Coronary artery (tissue), 2 donors: Measurements from ENCODE around the gene DOCK10.

Experiments used
- DNase-seq: peaks from one replicate; pipeline ENCODE4 v3.0.0-alpha.2; 2017; ENCODE audit warnings: low spot score
- H3K27ac ChIP-seq, 2 donors: fragments of 200-600 bp; sonication (generic); one replicate each; pipeline ENCODE4 v1.5.1; 2016 to 2019
- H3K4me3 ChIP-seq: fragments of 200-600 bp; sonication (generic); 2 replicates; pipeline ENCODE4 v1.5.1; 2016; ENCODE audit warnings: mild to moderate bottlenecking, moderate library complexity
- TF ChIP-seq, protein P1 (sequence below): fragments of 200-600 bp; sonication (generic); IDR thresholded peaks from one replicate; pipeline ENCODE4 v1.5.1; 2019; ENCODE audit warnings: antibody characterized with exemption

DOCK10 gene

GRCh38 chr2:224734949-224735348 lies 307.3 kb downstream of the DOCK10 start:
- H3K4me3 ChIP-seq, result no peak overlapping the region
- TF ChIP-seq, protein P1, sequence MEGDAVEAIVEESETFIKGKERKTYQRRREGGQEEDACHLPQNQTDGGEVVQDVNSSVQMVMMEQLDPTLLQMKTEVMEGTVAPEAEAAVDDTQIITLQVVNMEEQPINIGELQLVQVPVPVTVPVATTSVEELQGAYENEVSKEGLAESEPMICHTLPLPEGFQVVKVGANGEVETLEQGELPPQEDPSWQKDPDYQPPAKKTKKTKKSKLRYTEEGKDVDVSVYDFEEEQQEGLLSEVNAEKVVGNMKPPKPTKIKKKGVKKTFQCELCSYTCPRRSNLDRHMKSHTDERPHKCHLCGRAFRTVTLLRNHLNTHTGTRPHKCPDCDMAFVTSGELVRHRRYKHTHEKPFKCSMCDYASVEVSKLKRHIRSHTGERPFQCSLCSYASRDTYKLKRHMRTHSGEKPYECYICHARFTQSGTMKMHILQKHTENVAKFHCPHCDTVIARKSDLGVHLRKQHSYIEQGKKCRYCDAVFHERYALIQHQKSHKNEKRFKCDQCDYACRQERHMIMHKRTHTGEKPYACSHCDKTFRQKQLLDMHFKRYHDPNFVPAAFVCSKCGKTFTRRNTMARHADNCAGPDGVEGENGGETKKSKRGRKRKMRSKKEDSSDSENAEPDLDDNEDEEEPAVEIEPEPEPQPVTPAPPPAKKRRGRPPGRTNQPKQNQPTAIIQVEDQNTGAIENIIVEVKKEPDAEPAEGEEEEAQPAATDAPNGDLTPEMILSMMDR, result no peak
- no peak overlapping the region for H3K27ac ChIP-seq
- DNase-seq, result no peak

DNA sequence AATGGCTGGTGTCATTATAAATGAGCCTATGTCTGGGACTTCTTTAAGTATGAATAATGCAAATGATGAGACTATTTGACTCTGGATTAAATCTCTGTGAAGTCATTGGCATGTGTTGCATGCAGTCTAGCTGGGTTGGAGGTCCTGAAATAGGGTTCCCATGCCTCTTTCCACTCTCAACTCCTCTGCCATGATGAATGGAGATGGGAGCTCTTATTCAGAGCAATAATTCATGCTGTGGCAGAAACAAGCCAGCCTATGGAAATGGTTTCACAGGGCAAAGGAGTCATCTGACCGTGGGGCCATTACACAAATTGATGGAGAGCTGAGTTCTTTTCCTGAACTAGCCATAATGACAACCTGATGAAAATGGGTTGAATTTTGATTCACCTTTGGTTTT lies 310.6 kb downstream of the DOCK10 start:
- Histone ChIP-seq H3K4me3 (no peak overlapping the region), H3K27ac (no peak overlapping the region)
- no peak for DNase-seq
- TF ChIP-seq, protein P1, result no peak

- DNase-seq, result no peak
- no peak overlapping the region for H3K27ac ChIP-seq
- TF ChIP-seq, protein P1, result no peak
- no peak overlapping the region for H3K4me3 ChIP-seq
Measured at GRCh38 chr2:224729435-224729834, 312.8 kb downstream of the DOCK10 start.

- no peak overlapping the region for H3K4me3 ChIP-seq
- no peak overlapping the region for H3K27ac ChIP-seq
- TF ChIP-seq, protein P1, result no peak
- no peak for DNase-seq
Measured at GRCh38 chr2:224724331-224724730, 317.9 kb downstream of the DOCK10 start.

DNA sequence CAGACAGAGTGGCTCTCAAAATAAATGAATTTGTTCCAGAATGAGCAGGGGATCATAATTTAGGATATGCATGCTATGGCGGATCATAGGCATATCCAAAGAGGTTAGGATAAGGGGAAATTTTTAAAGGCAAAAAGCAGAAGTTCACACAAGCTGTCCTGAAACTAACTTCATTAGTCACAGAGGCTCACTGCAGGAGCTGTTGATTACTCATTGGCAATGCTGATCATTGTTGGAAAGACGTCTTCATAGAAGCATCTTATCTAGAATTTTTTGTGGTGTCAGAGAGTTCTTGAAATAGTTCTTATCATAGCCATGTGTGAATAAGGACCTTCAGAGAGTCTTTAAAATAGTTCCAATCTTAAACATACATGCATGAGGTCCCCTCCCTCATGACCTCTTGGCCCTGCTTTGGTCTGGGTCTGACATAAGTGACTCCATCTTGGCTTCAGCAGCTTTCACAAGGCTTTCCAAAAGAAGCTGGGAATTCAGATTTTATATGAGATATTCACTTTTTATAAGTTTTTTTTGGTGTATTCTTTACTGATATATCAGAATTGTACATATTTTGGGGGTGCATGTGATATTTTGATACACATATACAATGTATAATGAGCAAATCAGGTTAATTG lies 318.6 kb downstream of the DOCK10 start:
- TF ChIP-seq, protein P1, result no peak
- Histone ChIP-seq H3K4me3 (no peak overlapping the region), H3K27ac (no peak overlapping the region)
- no peak for DNase-seq

GRCh38 chr2:224722770-224723169 lies 319.5 kb downstream of the DOCK10 start:
- Histone ChIP-seq H3K27ac (no peak overlapping the region), H3K4me3 (no peak overlapping the region)
- TF ChIP-seq, protein P1, result no peak
- no peak for DNase-seq

DNA sequence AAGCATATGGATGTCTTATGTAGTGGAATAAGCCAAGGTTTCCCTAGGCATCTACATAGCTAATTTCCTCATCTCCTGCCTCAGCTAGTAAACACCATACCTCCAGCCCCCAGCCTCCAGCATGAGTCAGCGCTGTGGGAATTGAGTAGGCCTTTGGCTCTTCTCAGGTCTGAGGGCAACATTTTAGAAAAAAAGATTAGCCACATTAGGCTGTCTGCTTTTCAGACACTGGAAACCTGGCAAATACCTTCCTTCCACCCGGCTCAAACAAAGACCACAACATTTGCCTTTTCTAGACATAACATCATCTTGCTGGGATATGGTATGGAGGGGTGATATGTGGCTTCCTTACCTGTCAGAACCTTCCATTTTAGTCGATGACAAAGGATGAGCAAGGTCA lies 320.0 kb downstream of the DOCK10 start:
- TF ChIP-seq, protein P1, result no peak
- Histone ChIP-seq H3K4me3 (no peak overlapping the region), H3K27ac (no peak overlapping the region)
- DNase-seq, result no peak
